Immature natural killer cell (primary cell): ENCODE results near the gene MSN. TPM values are rescaled to one million over a fixed set of nuclear protein-coding genes. Genes with fewer than 3 reads are reported as not detected.

Experiments
- DNase-seq, 3 donors: peaks; one replicate each; pipeline ENCODE4 v3.0.0; 2022; ENCODE audit warnings: mixed read lengths in 1 of 3
- H3K27ac Mint-ChIP-seq, 6 donors: one replicate each; pipeline ENCODE4 v1.8.0; 2020; ENCODE audit warnings: mixed read lengths in 6 of 6, mild to moderate bottlenecking in 5 of 6, inconsistent platforms in 4 of 6, moderate library complexity in 3 of 6
- H3K27me3 Mint-ChIP-seq, 3 donors: one replicate each; pipeline ENCODE4 v1.8.0; 2020 to 2021; ENCODE audit warnings: low read depth in 3 of 3, mild to moderate bottlenecking in 3 of 3, mixed read lengths in 3 of 3, moderate library complexity in 3 of 3, inconsistent platforms in 1 of 3
- H3K36me3 Mint-ChIP-seq, 3 donors: one replicate each; pipeline ENCODE4 v1.8.0; 2020; ENCODE audit warnings: mixed read lengths in 3 of 3, inconsistent platforms in 2 of 3, mild to moderate bottlenecking in 2 of 3
- H3K4me1 Mint-ChIP-seq, 2 donors: one replicate each; pipeline ENCODE4 v1.8.0; 2020; ENCODE audit warnings: inconsistent platforms in 2 of 2, mild to moderate bottlenecking in 2 of 2, mixed read lengths in 2 of 2, moderate library complexity in 1 of 2
- H3K4me3 Mint-ChIP-seq, 5 donors: one replicate each; pipeline ENCODE4 v1.8.0; 2020; ENCODE audit warnings: mild to moderate bottlenecking in 5 of 5, mixed read lengths in 5 of 5, inconsistent platforms in 3 of 5, moderate library complexity in 3 of 5
- H3K9me3 Mint-ChIP-seq, 6 donors: one replicate each; pipeline ENCODE4 v1.8.0; 2020; ENCODE audit warnings: mild to moderate bottlenecking in 6 of 6, mixed read lengths in 6 of 6, inconsistent platforms in 4 of 6, moderate library complexity in 3 of 6
- polyA plus RNA-seq, 3 donors: library from polyadenylated mRNA; unstranded; fragments of 300-500 nt; fragmentation: Illumina TruSeq; gene quantifications; one replicate each; pipeline ENCODE4 v1.2.3, GENCODE V29; 2021

The MSN gene
- polyA plus RNA-seq, 3 donors from 2014 or later = 1,039 to 1,577 (median 1,568) TPM

DNA sequence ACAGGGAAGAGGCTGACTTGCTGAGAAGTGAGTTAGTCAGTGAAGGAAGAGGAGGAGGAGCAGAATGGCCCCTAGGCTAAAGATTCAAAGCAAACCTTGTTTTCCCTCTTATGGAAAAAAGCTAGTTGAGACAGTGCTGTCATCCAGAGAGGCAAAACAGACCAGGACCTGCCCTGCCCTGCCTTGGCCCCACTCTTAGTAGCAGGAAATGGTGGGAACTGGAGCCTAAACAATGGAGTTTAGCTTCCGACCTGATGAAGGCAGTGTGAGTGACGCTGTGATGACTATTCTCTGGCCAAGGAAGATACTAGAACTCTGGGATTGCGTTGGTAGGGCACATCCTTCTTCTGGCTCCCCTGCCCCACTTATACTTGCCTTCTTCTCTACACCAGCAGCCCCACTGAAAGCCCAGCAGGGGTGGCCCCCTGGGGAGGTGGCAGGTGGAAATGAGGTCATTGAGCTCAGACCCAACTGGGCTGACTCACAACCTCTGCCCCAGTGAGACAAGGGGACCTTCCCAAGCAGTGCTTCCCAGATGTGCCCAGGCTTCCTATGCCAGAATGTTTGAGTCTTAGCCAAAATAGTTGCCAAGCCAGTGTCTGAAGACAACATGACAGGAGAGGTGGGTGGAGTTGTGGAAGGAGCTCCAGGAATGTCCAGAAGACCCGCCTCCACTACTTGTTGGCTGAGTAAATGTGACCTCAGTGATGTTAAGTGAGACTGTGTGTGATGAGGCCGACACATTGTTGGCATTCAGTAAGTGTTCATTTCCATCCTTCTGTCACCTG is 38.8 kb downstream of the MSN start:
- H3K4me1 Mint-ChIP-seq = peaks cover 82 to 85% of the 10 kb centered on the region in 2 donors
- peaks cover 7 to 34% (median 14%) of the 10 kb centered on the region in 3 donors for H3K36me3 Mint-ChIP-seq
- H3K4me3 Mint-ChIP-seq = peak overlapping the region; percentile 45 to 86 (median 62)
- peak overlapping the region; percentile 91 to 95 (median 92) for H3K27ac Mint-ChIP-seq
- H3K9me3 Mint-ChIP-seq = no peaks in the 10 kb centered on the region
- DNase-seq = peak in 1 of 3 donors; percentile 35
- H3K27me3 Mint-ChIP-seq = peaks cover 0 to 4% (median 4%) of the 10 kb centered on the region in 3 donors

DNA sequence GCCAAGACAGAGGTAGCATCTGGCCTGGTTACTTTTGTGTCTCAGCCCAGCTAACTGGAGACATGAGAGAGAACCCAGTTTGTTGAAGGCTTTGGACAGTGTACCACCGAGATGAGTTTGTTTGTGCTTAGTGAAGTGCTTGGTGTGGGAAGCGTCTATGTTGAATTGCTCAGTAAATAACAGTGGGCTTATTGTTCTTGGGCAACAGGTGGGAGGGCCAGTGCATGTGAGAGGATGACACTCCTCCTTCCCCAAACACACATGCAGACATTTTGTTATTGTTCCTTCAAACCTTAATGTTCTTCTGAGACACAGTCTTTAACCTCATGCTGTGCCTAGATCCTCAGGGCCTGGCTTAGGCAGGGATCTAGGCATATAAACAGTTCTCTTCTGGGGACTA is 39.7 kb downstream of the MSN start:
- H3K27ac Mint-ChIP-seq = peak overlapping the region; percentile 91 to 95 (median 92)
- H3K9me3 Mint-ChIP-seq = no peaks in the 10 kb centered on the region
- peak overlapping the region; percentile 45 to 86 (median 62) for H3K4me3 Mint-ChIP-seq
- H3K27me3 Mint-ChIP-seq = peaks cover 0 to 4% (median 2%) of the 10 kb centered on the region in 3 donors
- no peak for DNase-seq
- peaks cover 7 to 34% (median 18%) of the 10 kb centered on the region in 3 donors for H3K36me3 Mint-ChIP-seq
- H3K4me1 Mint-ChIP-seq = peaks cover 79 to 84% of the 10 kb centered on the region in 2 donors

DNA sequence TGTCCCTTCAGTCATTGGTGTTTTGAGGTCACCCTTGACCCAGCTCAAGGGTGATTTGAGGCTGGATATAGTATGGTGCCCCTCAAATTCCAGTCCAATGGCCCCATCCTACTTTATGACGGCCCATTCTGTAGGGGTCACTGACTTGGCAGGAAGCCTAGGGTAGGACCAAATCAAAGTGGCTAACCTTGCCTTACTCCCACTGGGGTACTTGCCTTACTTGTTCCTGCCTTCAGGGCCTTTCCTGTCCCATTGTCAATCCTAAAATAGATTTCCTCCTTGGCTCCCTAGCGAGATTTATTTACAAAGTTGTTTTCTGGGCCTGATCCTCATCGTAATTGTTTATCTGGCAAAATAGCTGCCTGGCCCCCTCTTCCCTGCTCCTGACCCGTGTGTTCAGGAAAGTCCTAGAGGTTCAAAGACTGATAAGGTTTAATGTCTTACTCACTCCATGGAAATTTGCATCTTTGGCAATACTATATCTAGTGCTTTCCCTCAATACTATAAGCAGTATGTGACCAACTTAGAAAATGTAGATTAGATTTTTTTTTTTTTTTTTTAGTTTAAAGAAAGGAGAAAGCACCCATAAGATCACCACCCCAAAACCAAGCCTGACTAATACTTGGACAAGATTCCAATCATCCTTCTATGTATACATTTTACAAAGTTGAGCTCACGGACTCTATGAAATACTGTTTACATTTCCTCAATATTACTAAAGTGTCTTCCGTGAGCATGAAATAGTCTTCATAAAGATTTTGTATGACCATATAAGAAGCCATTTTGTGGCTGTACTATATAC is 44.8 kb downstream of the MSN start:
- H3K4me3 Mint-ChIP-seq = peak overlapping the region in 2 of 5 donors; percentile 8 to 20
- H3K27ac Mint-ChIP-seq = peak overlapping the region; percentile 49 to 86 (median 80)
- no peak for DNase-seq
- no peaks in the 10 kb centered on the region for H3K9me3 Mint-ChIP-seq
- H3K27me3 Mint-ChIP-seq = peaks cover 0 to 2% (median 2%) of the 10 kb centered on the region in 3 donors
- peaks cover 0 to 21% (median 19%) of the 10 kb centered on the region in 3 donors for H3K36me3 Mint-ChIP-seq
- H3K4me1 Mint-ChIP-seq = peaks cover 77 to 84% of the 10 kb centered on the region in 2 donors

DNA sequence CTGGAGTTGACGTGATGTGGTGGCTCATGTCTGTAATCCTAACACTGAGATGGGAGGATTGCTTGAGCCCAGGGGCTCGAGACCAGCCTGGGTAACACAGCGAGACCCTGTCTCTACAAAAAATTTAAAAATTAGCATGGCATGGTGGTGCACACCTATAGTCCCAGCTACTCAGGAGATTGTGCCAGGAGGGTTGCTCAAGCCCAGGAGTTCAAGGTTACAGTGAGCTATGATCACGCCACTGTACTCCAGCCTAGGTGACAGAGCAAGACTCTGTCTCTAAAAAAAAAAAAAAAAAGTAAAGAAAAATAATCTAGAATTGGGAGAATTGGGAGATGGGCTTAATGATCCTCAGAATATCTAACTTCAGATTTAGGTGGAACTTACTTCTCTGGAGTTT is 51.1 kb downstream of the MSN start:
- peak overlapping the region in 5 of 6 donors; percentile 25 to 86 (median 36) for H3K27ac Mint-ChIP-seq
- H3K27me3 Mint-ChIP-seq = no peaks in the 10 kb centered on the region
- peak overlapping the region in 1 of 5 donors; percentile 2 for H3K4me3 Mint-ChIP-seq
- no peaks in the 10 kb centered on the region for H3K9me3 Mint-ChIP-seq
- no peak for DNase-seq
- H3K4me1 Mint-ChIP-seq = peaks cover 95 to 100% of the 10 kb centered on the region in 2 donors
- peaks cover 0 to 29% (median 21%) of the 10 kb centered on the region in 3 donors for H3K36me3 Mint-ChIP-seq

DNA sequence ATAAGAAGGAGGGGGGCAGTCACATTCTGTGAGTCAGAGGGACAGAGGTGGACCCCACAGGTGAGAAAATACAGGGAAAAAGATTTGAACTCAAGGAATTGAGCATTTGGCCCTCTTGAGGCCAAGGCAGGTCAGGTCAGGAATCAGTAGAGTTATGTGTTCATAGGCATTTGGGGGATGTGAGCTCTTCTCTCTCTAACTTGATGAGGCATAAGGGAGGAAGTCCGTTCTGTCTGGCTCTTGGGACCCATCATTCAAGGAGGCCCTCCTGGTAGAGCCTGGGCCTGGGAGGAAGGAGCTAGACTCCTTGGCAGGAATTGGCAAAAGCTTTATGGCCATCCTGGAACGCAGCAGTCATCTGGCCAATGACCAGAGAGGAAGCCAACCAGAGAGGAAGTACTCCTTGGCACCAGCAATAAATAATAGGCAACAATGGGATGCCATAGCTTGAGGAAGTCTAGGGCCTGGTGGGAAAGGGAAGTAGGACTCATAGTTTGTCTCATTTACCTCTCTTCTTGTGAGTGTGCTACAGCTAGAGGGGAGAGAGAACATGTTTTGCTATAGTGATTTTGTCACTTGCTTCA is 53.0 kb downstream of the MSN start:
- no peaks in the 10 kb centered on the region for H3K9me3 Mint-ChIP-seq
- H3K4me1 Mint-ChIP-seq = peaks cover 96 to 100% of the 10 kb centered on the region in 2 donors
- H3K36me3 Mint-ChIP-seq = peaks cover 0 to 30% (median 26%) of the 10 kb centered on the region in 3 donors
- DNase-seq = no peak
- H3K27me3 Mint-ChIP-seq = peaks cover 1 to 3% (median 2%) of the 10 kb centered on the region in 3 donors
- peak overlapping the region; percentile 76 to 89 (median 86) for H3K27ac Mint-ChIP-seq
- peak overlapping the region in 3 of 5 donors; percentile 14 to 46 (median 38) for H3K4me3 Mint-ChIP-seq

DNA sequence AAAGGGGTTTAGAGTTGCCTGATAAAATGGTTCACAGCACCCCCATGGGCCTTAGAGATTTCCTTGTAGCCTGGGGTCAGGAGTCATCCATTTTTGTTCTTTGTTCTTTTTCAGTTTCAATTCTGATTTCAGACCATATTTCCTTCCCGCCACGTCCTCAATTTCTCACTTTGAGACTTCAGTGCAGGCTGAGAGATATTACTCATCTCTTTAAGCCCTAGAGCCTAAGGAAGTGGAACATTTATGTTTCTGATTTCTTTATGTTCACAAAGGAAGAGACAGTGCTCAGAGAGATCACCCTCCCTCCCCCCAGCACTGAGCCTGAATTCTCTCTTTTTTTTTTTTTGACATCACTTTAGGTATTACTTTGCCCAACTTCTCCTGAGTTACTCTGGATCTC is 56.3 kb downstream of the MSN start:
- peaks cover 97 to 99% of the 10 kb centered on the region in 2 donors for H3K4me1 Mint-ChIP-seq
- H3K27me3 Mint-ChIP-seq = peaks cover 1 to 3% (median 3%) of the 10 kb centered on the region in 3 donors
- H3K4me3 Mint-ChIP-seq = peak overlapping the region; percentile 59 to 77 (median 71)
- peak overlapping the region; percentile 79 to 95 (median 87) for H3K27ac Mint-ChIP-seq
- H3K9me3 Mint-ChIP-seq = no peaks in the 10 kb centered on the region
- H3K36me3 Mint-ChIP-seq = peaks cover 2 to 35% (median 19%) of the 10 kb centered on the region in 3 donors
- DNase-seq = peak; percentile 62 to 65 (median 64)

DNA sequence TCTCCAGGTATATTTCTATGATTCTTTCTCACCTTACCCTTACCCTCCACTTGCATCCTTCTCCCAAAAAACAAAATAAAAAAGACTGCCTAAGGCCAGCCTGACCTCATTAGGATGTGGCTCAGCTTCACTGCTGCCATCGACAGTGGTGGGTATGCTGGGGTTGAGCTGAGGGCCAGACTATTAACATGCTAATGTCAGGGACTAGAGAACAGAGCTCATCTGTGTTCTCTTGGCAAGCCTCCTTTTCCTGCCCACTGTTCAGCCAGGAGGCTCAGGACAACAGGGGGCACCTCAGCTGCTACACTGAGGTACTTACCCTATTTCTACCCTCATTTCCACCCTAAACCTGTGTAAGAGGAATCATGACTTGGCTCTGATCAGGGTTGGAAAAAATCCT is 59.3 kb downstream of the MSN start:
- Mint-ChIP-seq H3K36me3 (peaks cover 3 to 52% (median 26%) of the 10 kb centered on the region in 3 donors), H3K4me1 (peaks cover 82 to 97% of the 10 kb centered on the region in 2 donors), H3K27ac (peak overlapping the region; percentile 79 to 95 (median 87)), H3K27me3 (peaks cover 1 to 3% (median 3%) of the 10 kb centered on the region in 3 donors), H3K9me3 (no peaks in the 10 kb centered on the region), H3K4me3 (peak overlapping the region; percentile 31 to 66 (median 59))
- DNase-seq = no peak

DNA sequence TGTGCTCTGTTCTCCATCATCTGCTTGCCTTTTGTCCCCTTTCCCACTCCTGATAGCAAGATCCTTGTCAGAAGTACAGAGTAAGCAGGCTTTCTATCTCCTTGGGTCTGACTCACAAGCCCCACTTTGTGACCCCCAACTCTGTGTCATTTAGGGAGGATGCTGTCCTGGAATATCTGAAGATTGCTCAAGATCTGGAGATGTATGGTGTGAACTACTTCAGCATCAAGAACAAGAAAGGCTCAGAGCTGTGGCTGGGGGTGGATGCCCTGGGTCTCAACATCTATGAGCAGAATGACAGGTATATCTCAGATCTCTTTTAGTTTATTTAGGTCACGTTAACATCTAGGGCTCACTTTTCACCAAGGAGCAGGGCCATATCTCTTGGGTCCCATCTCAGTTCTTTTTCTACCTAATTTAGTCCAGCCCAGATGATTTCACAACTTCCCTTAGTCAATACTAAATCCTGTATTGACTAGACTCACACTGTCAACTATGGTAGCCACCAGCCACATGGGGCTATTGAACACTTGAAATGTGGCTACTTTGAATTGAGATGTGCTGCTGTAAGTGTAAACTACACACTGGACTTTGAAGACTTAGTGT is 64.3 kb downstream of the MSN start:
- Mint-ChIP-seq H3K4me1 (peaks cover 57 to 85% of the 10 kb centered on the region in 2 donors), H3K4me3 (no peak overlapping the region), H3K9me3 (no peaks in the 10 kb centered on the region), H3K36me3 (peaks cover 7 to 87% (median 57%) of the 10 kb centered on the region in 3 donors), H3K27me3 (peaks cover 0 to 10% (median 7%) of the 10 kb centered on the region in 3 donors), H3K27ac (peak overlapping the region; percentile 46 to 79 (median 66))
- DNase-seq = no peak

DNA sequence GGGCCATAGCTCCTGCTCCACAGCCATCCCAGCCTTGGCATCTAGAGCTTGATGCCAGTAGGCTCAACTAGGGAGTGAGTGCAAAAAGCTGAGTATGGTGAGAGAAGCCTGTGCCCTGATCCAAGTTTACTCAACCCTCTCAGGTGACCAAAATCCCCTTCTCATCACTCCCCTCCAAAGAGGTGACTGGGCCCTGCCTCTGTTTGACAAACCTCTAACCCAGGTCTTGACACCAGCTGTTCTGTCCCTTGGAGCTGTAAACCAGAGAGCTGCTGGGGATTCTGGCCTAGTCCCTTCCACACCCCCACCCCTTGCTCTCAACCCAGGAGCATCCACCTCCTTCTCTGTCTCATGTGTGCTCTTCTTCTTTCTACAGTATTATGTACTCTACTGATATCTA is 73.5 kb downstream of the MSN start:
- no peaks in the 10 kb centered on the region for H3K9me3 Mint-ChIP-seq
- no peak for DNase-seq
- peaks cover 0 to 74% (median 41%) of the 10 kb centered on the region in 3 donors for H3K36me3 Mint-ChIP-seq
- peak overlapping the region in 4 of 6 donors; percentile 49 to 88 (median 77) for H3K27ac Mint-ChIP-seq
- H3K4me1 Mint-ChIP-seq = peaks cover 32 to 62% of the 10 kb centered on the region in 2 donors
- no peak overlapping the region for H3K4me3 Mint-ChIP-seq
- H3K27me3 Mint-ChIP-seq = peaks cover 2 to 4% (median 3%) of the 10 kb centered on the region in 3 donors

DNA sequence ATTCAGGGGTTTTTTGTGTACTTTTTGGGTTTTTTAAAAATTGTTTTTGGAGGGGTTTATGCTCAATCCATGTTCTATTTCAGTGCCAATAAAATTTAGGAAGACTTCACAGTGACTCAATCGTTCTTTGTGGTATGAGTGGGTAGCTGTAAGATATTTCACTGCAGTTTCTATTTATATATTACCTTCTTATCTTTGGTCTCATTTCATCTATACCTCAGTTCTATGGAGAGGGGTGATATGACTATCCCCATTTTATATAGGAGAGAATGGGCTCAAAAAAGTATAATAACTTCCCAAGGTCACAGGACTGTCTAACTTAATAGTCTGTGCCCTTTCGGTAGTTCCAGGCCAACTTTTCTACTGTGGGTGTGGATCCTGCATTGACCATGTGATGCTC is 74.4 kb downstream of the MSN start:
- Mint-ChIP-seq H3K36me3 (peaks cover 0 to 64% (median 34%) of the 10 kb centered on the region in 3 donors), H3K4me3 (no peak overlapping the region), H3K9me3 (no peaks in the 10 kb centered on the region), H3K4me1 (peaks cover 36 to 64% of the 10 kb centered on the region in 2 donors), H3K27me3 (peaks cover 0 to 4% (median 0%) of the 10 kb centered on the region in 3 donors), H3K27ac (peak overlapping the region in 4 of 6 donors; percentile 11 to 80 (median 48))
- DNase-seq = no peak

DNA sequence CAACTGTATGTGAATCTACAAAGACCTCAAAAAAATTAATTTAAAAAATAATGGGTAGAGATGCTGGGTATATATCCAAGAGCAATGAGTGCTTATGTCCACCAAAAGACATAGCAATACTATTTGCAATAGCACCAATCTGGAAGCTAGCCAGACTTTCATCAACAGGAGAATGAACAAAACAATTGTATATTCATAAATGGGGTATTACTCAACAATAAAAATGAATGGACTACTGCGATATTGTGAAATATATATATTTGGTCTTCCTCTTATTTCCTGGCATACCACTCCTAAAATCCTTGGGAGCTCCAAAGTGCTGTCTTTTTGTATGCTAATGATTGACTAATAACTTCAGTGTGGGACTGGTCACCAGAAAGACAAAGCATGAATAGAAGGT is 77.5 kb downstream of the MSN start:
- Mint-ChIP-seq H3K4me1 (peaks cover 42 to 77% of the 10 kb centered on the region in 2 donors), H3K9me3 (no peaks in the 10 kb centered on the region), H3K4me3 (no peak overlapping the region), H3K27ac (peak overlapping the region in 4 of 6 donors; percentile 25 to 78 (median 52)), H3K36me3 (peaks cover 0 to 34% (median 11%) of the 10 kb centered on the region in 3 donors), H3K27me3 (peaks cover 0 to 4% (median 0%) of the 10 kb centered on the region in 3 donors)
- no peak for DNase-seq

DNA sequence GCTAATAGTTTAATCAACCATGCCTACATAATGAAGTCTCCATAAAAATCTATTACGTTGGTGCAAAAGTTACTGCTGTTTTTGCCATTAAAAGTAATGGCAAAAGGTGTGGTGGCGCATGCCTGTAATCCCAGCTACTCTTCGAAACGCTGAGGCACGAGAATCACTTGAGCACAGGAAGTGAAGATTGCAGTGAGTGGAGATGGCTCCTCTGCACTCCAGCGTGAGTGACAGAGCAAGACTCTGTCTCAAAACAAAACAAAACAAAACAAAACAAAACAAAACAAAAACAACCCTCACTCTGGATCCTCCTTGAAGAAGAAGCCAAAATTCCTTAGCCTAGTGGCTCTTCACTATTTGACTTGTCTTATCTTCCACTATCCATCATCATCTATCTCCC is 78.0 kb downstream of the MSN start:
- no peak for DNase-seq
- peak overlapping the region in 1 of 5 donors; percentile 9 for H3K4me3 Mint-ChIP-seq
- H3K9me3 Mint-ChIP-seq = no peaks in the 10 kb centered on the region
- peaks cover 0 to 4% (median 0%) of the 10 kb centered on the region in 3 donors for H3K27me3 Mint-ChIP-seq
- H3K36me3 Mint-ChIP-seq = peaks cover 0 to 29% (median 7%) of the 10 kb centered on the region in 3 donors
- peaks cover 44 to 77% of the 10 kb centered on the region in 2 donors for H3K4me1 Mint-ChIP-seq
- H3K27ac Mint-ChIP-seq = peak overlapping the region; percentile 36 to 78 (median 74)

DNA sequence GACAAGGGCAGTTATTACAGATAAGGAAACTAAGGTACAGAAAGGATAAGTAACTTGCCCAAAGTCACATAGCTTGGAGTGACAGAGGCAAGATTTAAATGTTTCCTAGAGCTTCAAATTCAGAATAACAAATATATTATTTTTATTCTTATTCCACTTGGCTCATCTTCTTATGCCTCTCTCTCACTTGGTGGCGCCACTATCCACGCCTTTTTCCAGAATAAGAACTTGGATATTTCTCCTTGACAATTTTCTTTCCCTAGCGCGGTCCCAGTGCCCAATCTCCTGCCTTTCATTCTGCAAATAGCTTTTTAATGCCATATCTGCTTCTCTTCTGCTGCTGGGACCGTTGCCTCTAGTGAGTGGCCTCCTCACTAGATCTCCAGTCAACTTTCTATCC is 78.5 kb downstream of the MSN start:
- Mint-ChIP-seq H3K9me3 (no peaks in the 10 kb centered on the region), H3K27ac (peak overlapping the region; percentile 31 to 78 (median 72)), H3K4me3 (peak overlapping the region in 1 of 5 donors; percentile 9), H3K27me3 (peaks cover 2 to 4% (median 3%) of the 10 kb centered on the region in 3 donors), H3K36me3 (peaks cover 0 to 25% (median 7%) of the 10 kb centered on the region in 3 donors), H3K4me1 (peaks cover 48 to 77% of the 10 kb centered on the region in 2 donors)
- DNase-seq = no peak
